Middle frontal gyrus (tissue), 1 donor: ENCODE results near the gene ELMO1.

Experiments used
- DNase-seq: peaks from one replicate; pipeline ENCODE4 v3.0.0-alpha.2; 2015; ENCODE audit warnings: low spot score; ENCODE audit errors: extremely low spot score

Gene ELMO1

GRCh38 chr7:37448636-37449361 is at the start of gene ELMO1:
Gene ELMO1 (minus strand): TSS chr7:37448864. CDS start chr7:37342690, 106,174 bp downstream.
- no peak for DNase-seq

GRCh38 chr7:37497576-37497975 is 48.9 kb upstream of the ELMO1 start:
- DNase-seq, result no peak

GRCh38 chr7:37495574-37496184 is 47.0 kb upstream of the ELMO1 start:
- DNase-seq, result no peak

GRCh38 chr7:37494926-37495325 is 46.3 kb upstream of the ELMO1 start:
- DNase-seq, result no peak

DNA sequence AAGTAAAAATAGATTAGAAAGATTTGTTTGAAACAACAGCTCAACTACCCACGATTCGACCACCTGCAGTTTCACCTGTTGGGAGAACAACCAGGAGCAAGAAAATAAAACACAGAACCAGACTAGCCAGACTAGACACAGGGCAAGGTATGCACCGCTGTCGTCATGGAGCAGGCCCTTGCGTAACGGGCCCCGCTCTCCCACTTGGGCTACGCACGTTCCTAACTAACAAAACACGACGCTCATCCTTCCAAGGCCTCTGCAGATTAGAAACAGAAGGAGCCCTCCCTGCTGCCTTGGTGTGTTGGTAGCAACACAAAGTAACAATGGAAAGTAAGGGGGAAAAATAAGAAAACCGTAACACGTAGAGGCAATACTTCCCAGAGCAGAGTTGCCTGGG is 45.1 kb upstream of the ELMO1 start:
- no peak for DNase-seq

GRCh38 chr7:37493123-37493522 is 44.5 kb upstream of the ELMO1 start:
- DNase-seq, result no peak

GRCh38 chr7:37491919-37492694 is 43.4 kb upstream of the ELMO1 start:
- DNase-seq, result no peak

DNA sequence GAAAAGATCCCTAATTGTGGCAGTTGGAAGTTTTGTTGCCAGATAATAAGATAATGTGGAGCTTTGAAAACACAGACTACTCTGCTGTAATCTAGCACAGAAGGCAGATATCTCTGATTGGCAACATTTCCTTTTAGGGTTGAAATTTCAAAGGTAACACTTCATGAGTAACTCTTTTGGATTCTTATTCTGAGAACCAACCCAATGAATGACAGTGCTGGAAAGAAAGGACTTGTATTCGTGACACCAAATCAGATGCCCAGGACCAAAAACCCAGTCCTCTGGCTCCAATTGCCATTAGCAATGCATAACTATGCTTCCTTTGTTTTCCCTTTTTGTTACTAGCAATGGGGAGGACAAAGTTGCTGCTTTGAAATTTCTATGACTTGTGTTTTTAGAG is 41.0 kb upstream of the ELMO1 start:
- DNase-seq, result no peak

GRCh38 chr7:37488163-37488764 is 39.6 kb upstream of the ELMO1 start:
- no peak for DNase-seq

GRCh38 chr7:37484426-37485073 is 35.9 kb upstream of the ELMO1 start:
- no peak for DNase-seq

- no peak for DNase-seq
These were observed 35.0 kb upstream of the ELMO1 start for GRCh38 chr7:37483627-37484026.

GRCh38 chr7:37482953-37483352 is 34.3 kb upstream of the ELMO1 start:
- DNase-seq, result no peak

- DNase-seq, result no peak
These were observed 33.8 kb upstream of the ELMO1 start for GRCh38 chr7:37482505-37482904.

DNA sequence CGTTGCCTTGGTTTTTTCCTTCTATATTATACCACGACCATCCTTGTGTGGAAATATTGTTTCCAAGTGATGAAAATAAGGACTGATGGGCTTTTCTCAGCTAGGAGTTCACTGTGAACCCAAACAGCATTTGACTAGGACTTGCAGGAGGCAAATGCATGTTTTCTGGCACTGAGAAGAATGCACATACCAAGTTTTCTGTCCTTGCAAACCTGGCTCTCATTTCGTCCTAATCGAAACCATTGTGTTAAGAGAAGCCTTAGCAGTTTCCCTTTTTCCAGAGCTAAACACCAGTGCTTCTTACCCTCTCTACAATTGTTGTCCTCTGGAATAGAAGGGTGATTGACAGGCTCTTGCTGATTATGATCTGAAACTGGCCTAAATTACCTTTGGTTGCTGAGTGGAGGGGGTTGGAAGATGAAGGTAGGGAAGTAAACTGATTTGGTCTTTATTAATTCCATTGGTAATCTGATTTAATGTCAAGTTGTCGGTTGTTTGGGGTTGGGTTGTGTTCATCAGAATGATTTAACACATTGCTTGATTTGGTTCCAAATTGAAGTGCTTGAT is 33.1 kb upstream of the ELMO1 start:
- DNase-seq, result no peak

DNA sequence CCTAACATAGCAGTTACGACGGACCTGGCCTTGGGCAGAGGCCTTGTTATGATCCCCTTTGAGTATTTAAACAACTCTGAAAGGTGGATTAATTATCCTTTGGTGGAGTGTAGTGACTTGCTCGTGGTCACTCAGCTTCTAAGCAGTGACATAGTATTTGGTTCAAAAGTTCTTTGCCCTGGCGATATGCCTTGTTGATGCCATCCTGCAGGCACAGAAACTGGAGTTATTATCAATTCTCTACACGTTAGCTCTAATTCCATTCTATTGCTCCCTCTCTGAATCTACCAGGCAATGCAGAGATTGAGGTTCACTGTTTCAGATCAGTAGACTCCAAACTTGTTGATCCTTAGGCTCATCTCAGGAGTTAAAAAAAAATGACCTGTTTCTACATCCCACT is 32.5 kb upstream of the ELMO1 start:
- no peak for DNase-seq

DNA sequence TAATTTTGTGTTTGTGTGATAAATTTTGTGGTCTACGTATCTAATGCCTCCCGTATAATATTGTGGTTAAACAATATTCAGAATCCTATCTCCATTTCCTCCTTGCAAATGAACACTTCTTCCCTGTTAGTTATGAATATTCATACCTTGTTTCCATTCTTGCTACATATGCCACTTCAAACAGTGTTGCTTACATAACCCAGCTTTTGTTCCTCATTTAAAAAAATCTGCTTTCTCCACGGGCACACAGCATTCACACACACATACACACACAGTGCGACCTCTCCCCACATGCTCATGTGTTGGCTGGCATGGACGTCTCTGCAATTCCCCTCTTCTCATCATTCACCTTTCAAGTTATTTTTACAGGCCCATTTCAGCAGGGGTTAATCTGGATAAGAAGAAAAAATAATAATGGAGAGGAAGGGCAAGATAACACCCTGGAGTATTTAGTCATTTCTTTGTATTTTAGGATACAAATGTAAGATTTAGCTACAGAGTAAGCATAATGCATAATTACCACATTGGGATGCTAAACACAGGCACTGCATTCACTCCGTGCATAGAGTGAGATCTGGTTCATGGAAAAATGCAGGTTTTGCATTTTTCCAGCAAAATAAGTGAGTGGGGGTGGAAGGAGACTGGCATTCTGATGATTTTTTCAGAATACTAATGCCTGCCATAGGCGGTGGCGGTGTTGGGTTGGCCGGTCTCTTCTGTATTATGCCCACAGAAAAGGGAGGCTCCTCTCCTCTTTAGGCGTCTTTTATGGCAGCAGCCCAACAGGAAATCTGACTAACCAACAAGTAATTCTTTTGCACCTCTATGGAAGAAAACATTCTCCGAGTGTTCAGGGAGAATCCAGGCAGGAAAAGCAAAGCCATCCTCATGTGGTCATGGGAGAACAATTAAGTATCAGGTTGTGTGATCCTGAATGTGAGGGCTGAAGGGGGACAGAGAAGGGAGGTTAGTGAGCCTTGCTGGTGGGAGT is 31.7 kb upstream of the ELMO1 start:
- no peak for DNase-seq

DNA sequence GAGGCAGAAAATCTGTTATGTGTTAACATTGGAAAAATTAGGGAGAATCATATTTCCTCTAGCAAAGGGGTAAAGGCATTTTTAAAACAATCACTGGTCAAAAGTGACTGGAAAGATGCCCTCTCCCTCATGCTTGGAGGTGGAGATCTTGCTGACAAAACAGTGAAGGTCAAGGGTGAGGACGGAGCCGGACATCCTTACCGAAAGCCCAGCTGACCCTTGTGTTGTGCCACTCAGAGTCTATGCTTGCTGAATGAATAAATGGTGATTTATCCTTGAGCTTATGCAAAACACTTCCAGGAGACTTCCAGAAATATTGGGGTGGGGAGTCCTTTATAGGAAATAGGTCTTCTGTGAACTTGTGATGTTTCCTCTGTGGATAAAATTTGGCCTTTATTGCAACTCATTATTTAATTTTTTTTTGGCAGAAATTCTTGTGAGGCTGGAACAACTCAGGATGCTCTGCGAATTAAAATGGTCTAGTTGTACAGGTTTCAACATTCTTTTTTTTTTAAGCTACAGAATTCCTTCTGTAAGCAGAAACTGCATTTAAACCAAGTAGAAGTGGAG is 28.3 kb upstream of the ELMO1 start:
- no peak for DNase-seq

- no peak for DNase-seq
These were observed 27.8 kb upstream of the ELMO1 start for GRCh38 chr7:37476428-37476827.

- DNase-seq, result no peak
These were observed 27.0 kb upstream of the ELMO1 start for GRCh38 chr7:37475646-37476045.

- no peak for DNase-seq
These were observed 23.0 kb upstream of the ELMO1 start for GRCh38 chr7:37471619-37472018.
